Liver (tissue), 3 donors: Measurements from ENCODE around the gene MLEC.

ENCODE experiments used
- ATF3 ChIP-seq: IDR thresholded peaks from 2 replicates; pipeline ENCODE4 v1.6.1; 2016; ENCODE audit warnings: antibody characterized with exemption
- CTCF ChIP-seq: fragments of 150-350 bp; IDR thresholded peaks from 2 replicates; pipeline ENCODE4 v1.5.1; 2017; ENCODE audit warnings: improper control_type of control experiment, low read depth, low read length; ENCODE audit not compliant: missing input control
- FOXA1 ChIP-seq: IDR thresholded peaks from 2 replicates; pipeline ENCODE4 v1.6.1; 2016; ENCODE audit warnings: antibody characterized with exemption
- GABPA ChIP-seq, 2 donors: IDR thresholded peaks in 1 of 2; conservative IDR thresholded peaks in 1 of 2; 2 replicates each; pipeline ENCODE4 v1.6.1; 2016; ENCODE audit warnings: antibody characterized with exemption in 2 of 2, mild to moderate bottlenecking in 1 of 2, moderate library complexity in 1 of 2
- HNF4A ChIP-seq, 2 donors: conservative IDR thresholded peaks; 2 replicates each; pipeline ENCODE4 v1.6.1; 2016; ENCODE audit warnings: antibody characterized with exemption in 2 of 2, mild to moderate bottlenecking in 2 of 2
- MAX ChIP-seq: IDR thresholded peaks from 2 replicates; pipeline ENCODE4 v1.6.1; 2016; ENCODE audit warnings: antibody characterized with exemption
- NR2F2 ChIP-seq: IDR thresholded peaks from 2 replicates; pipeline ENCODE4 v1.6.1; 2016; ENCODE audit warnings: antibody characterized with exemption
- RAD21 ChIP-seq, 2 donors: IDR thresholded peaks; 2 replicates each; pipeline ENCODE4 v1.6.1; 2016; ENCODE audit warnings: antibody characterized with exemption in 2 of 2, mild to moderate bottlenecking in 2 of 2
- REST ChIP-seq: IDR thresholded peaks from 2 replicates; pipeline ENCODE4 v1.6.1; 2016; ENCODE audit warnings: antibody characterized with exemption, mild to moderate bottlenecking
- RXRA ChIP-seq, 2 donors: IDR thresholded peaks; 2 replicates each; pipeline ENCODE4 v1.6.1; 2017 to 2018; ENCODE audit warnings: antibody characterized with exemption in 2 of 2, mild to moderate bottlenecking in 1 of 2
- SP1 ChIP-seq: IDR thresholded peaks from 2 replicates; pipeline ENCODE4 v1.6.1; 2018; ENCODE audit warnings: antibody characterized with exemption, mild to moderate bottlenecking
- TAF1 ChIP-seq: conservative IDR thresholded peaks from 2 replicates; pipeline ENCODE4 v1.6.1; 2016; ENCODE audit warnings: antibody characterized with exemption, mild to moderate bottlenecking
- YY1 ChIP-seq: IDR thresholded peaks from 2 replicates; pipeline ENCODE4 v1.6.1; 2016; ENCODE audit warnings: antibody characterized with exemption, mild to moderate bottlenecking
- TF ChIP-seq, protein P1 (sequence below): IDR thresholded peaks from 2 replicates; pipeline ENCODE4 v1.6.1; 2016; ENCODE audit warnings: antibody characterized with exemption
- donor health status: healthy.
- donor health status: healthy.

DNA sequence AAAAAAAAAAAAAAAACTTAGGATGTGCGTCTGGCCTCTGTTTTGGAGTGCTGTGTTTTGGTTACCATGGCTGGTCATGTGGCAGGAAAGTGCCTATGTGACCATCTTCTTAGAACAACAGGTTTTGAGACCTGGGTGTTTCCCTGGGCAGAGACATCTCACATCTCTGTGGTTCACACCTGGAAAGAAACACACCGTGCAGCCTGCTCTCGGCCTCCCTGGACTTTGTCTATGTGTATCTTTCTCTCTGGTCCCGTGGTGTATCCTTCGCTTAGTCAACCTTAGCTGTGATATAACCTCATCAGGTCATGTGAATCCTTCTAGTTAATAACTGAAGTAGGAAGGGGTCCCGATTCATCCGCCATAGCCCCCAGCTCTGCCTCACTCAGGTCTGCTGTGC is 61.3 kb downstream of the MLEC start:
- TF ChIP-seq CTCF, result no peak
- no peak for TF ChIP-seq GABPA (IDR thresholded peaks at IDR 0.05 in 1 of 2, conservative IDR thresholded peaks at IDR 0.05 in 1 of 2)
- no peak for TF ChIP-seq TAF1
- TF ChIP-seq SP1, result no peak
- no peak for TF ChIP-seq ATF3
- TF ChIP-seq REST, result no peak
- peak in 1 of 2 donors; percentile 4 for TF ChIP-seq HNF4A (conservative IDR thresholded peaks at IDR 0.05)
- no peak for TF ChIP-seq MAX
- no peak for TF ChIP-seq YY1
- no peak for TF ChIP-seq RAD21 (IDR thresholded peaks at IDR 0.05)
- TF ChIP-seq, protein P1, sequence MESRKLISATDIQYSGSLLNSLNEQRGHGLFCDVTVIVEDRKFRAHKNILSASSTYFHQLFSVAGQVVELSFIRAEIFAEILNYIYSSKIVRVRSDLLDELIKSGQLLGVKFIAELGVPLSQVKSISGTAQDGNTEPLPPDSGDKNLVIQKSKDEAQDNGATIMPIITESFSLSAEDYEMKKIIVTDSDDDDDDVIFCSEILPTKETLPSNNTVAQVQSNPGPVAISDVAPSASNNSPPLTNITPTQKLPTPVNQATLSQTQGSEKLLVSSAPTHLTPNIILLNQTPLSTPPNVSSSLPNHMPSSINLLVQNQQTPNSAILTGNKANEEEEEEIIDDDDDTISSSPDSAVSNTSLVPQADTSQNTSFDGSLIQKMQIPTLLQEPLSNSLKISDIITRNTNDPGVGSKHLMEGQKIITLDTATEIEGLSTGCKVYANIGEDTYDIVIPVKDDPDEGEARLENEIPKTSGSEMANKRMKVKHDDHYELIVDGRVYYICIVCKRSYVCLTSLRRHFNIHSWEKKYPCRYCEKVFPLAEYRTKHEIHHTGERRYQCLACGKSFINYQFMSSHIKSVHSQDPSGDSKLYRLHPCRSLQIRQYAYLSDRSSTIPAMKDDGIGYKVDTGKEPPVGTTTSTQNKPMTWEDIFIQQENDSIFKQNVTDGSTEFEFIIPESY, result no peak
- no peak for TF ChIP-seq RXRA (IDR thresholded peaks at IDR 0.05)
- no peak for TF ChIP-seq NR2F2
- no peak for TF ChIP-seq FOXA1
